EL (cell line): ENCODE results near the gene SFRP2.

ENCODE experiments used
- DNase-seq: peaks from one replicate; pipeline ENCODE4 v3.0.0-alpha.2; 2016

SFRP2 gene

GRCh38 chr4:153788413-153789276, at the start of gene SFRP2:
Gene SFRP2 (minus strand): TSS chr4:153789083. CDS start chr4:153788835, 248 bp downstream.
- DNase-seq: no peak

- DNase-seq: no peak
Observed at GRCh38 chr4:153838564-153838963, 49.7 kb upstream of the SFRP2 start.

- DNase-seq: no peak
Observed at GRCh38 chr4:153834901-153835300, 46.0 kb upstream of the SFRP2 start.

GRCh38 chr4:153832720-153833287, 43.9 kb upstream of the SFRP2 start:
- no peak for DNase-seq

- no peak for DNase-seq
Observed at GRCh38 chr4:153832054-153832453, 43.2 kb upstream of the SFRP2 start.

GRCh38 chr4:153831245-153831644, 42.4 kb upstream of the SFRP2 start:
- DNase-seq: no peak

GRCh38 chr4:153825691-153826090, 36.8 kb upstream of the SFRP2 start:
- DNase-seq: no peak

GRCh38 chr4:153825126-153825525, 36.2 kb upstream of the SFRP2 start:
- DNase-seq: no peak

- no peak for DNase-seq
Observed at GRCh38 chr4:153824501-153824900, 35.6 kb upstream of the SFRP2 start.

- DNase-seq: no peak
Observed at GRCh38 chr4:153823483-153823882, 34.6 kb upstream of the SFRP2 start.

- no peak for DNase-seq
Observed at GRCh38 chr4:153822316-153822715, 33.4 kb upstream of the SFRP2 start.

GRCh38 chr4:153817466-153817865, 28.6 kb upstream of the SFRP2 start:
- DNase-seq: no peak

- DNase-seq: no peak
Observed at GRCh38 chr4:153816542-153816941, 27.7 kb upstream of the SFRP2 start.

- no peak for DNase-seq
Observed at GRCh38 chr4:153814789-153815188, 25.9 kb upstream of the SFRP2 start.

GRCh38 chr4:153809916-153810810, 21.3 kb upstream of the SFRP2 start:
- DNase-seq: no peak

- no peak for DNase-seq
Observed at GRCh38 chr4:153809307-153809706, 20.4 kb upstream of the SFRP2 start.

- no peak for DNase-seq
Observed at GRCh38 chr4:153808175-153808574, 19.3 kb upstream of the SFRP2 start.

- DNase-seq: no peak
Observed at GRCh38 chr4:153806073-153806472, 17.2 kb upstream of the SFRP2 start.

GRCh38 chr4:153804722-153805121, 15.8 kb upstream of the SFRP2 start:
- DNase-seq: no peak

- no peak for DNase-seq
Observed at GRCh38 chr4:153799694-153800074, 10.8 kb upstream of the SFRP2 start.

GRCh38 chr4:153798901-153799693, 10.2 kb upstream of the SFRP2 start:
- no peak for DNase-seq

GRCh38 chr4:153798420-153798819, 9.5 kb upstream of the SFRP2 start:
- DNase-seq: no peak

GRCh38 chr4:153794006-153794405, 5.1 kb upstream of the SFRP2 start:
- DNase-seq: no peak
